Measurements from ENCODE around the gene GAST. TPM values are rescaled to one million over a fixed set of nuclear protein-coding genes. Genes with fewer than 3 reads are reported as not detected.

The GAST gene
- total and polyA plus RNA-seq, 2 of the 13 experiments (the other 11 are each of a cell fraction or from before 2014, with no cell fraction given): 0.32 to 0.42 TPM

- no peaks in the 10 kb centered on the region for H3K9me3 ChIP-seq (ENCODE audit: low read length)
- peak overlapping the region; percentile 52 for H3K9ac ChIP-seq (ENCODE audit: insufficient read depth, low read depth, low read length)
- DNase-seq (ENCODE audit: low spot score): no peak
- no peak overlapping the region for H3K27ac ChIP-seq (ENCODE audit: extremely low read length, insufficient read depth, low read length)
- in situ Hi-C loops (cut with HindIII; ENCODE audit: extremely low pct_ligation_motif_present, low pct_unique_long_range_greater_than_20kb): no loop called here
- BruUV-seq (replicated peaks): no TSS peak
- ATAC-seq: peak; percentile 12; the same call in 2 of the 3 replicates
- WGBS (ENCODE audit: low lambda C conversion rate): 7% methylated on average over 6 of the region's 6 CpGs
- intact Hi-C loops (cut with micrococcal nuclease; ENCODE audit: unreplicated experiment): no loop called here
- H3K4me1 ChIP-seq (ENCODE audit: insufficient read depth, low read length): peaks cover 50% of the 10 kb centered on the region
- CTCF ChIA-PET (ENCODE audit: low intra/inter-chr PET ratio, low total read pairs): no interaction called here
- no peaks in the 10 kb centered on the region for H3K36me3 ChIP-seq (replicated peaks in 1 of 2; ENCODE audit: control insufficient read depth in 1 of 2, insufficient read depth in 2 of 2, low read length in 2 of 2)
- peak overlapping the region; percentile 23 to 42 (median 42); a peak in 4 of 6 replicates for H3K4me3 ChIP-seq (replicated peaks in 1 of 3; ENCODE audit: insufficient read depth in 1 of 3, low read depth in 2 of 3, low read length in 3 of 3)
- peaks cover 2 to 8% of the 10 kb centered on the region in 2 experiments; a peak in 4 of 5 replicates for H3K27me3 ChIP-seq (ENCODE audit: control insufficient read depth in 1 of 2, insufficient read depth in 2 of 2, low read length in 2 of 2)
- POLR2A ChIA-PET: interaction anchor here (0.7 to 7.2 kb wide), 9 partner anchors 12 to 1128 kb away, joined by 3 to 443 read pairs (median 4); partner anchors contain the start of genes EIF1, JUP and KRT19
- H4K20me1 ChIP-seq (ENCODE audit: insufficient read depth, low read length): no peaks in the 10 kb centered on the region
- peak overlapping the region; percentile 73 for H3K4me2 ChIP-seq (ENCODE audit: low read depth, low read length)
- H2AFZ ChIP-seq (ENCODE audit: low read length): peak overlapping the region; percentile 51
- H3K79me2 ChIP-seq (ENCODE audit: insufficient read depth, low read length): no peaks in the 10 kb centered on the region
- FAIRE-seq: no peak
- TF ChIP-seq ATAD3A (CRISPR knock-in tag; IDR thresholded peaks at IDR 0.05) (no peak), ZNF121 (CRISPR knock-in tag; IDR thresholded peaks at IDR 0.05) (no peak), KDM1A (CRISPR knock-in tag; IDR thresholded peaks at IDR 0.05) (no peak), CBX1 (IDR thresholded peaks at IDR 0.05; ENCODE audit: low read depth) (no peak), ZNF180 (CRISPR knock-in tag; IDR thresholded peaks at IDR 0.05; ENCODE audit: borderline replicate concordance, low read depth) (no peak), SSRP1 (CRISPR knock-in tag; IDR thresholded peaks at IDR 0.05) (no peak), TP53 (CRISPR knock-in tag; conservative IDR thresholded peaks at IDR 0.05) (no peak), HOXA9 (CRISPR knock-in tag; IDR thresholded peaks at IDR 0.05; ENCODE audit: borderline replicate concordance) (no peak), RNF2 (conservative IDR thresholded peaks at IDR 0.05; ENCODE audit: low read depth) (no peak), SNAPC2 (CRISPR knock-in tag; IDR thresholded peaks at IDR 0.05) (peak; percentile 36), POLR2AphosphoS5 (IDR thresholded peaks at IDR 0.05; ENCODE audit: low read depth, low read length) (no peak), NR2F6 (IDR thresholded peaks at IDR 0.05) (no peak), NR2F6 (CRISPR knock-in tag; IDR thresholded peaks at IDR 0.05) (0 out of 2 replicates have a peak, but pooled peaks have one; percentile 11), SP1 (IDR thresholded peaks at IDR 0.05) (no peak), SP1 (CRISPR knock-in tag; IDR thresholded peaks at IDR 0.05) (no peak), TFAP4 (IDR thresholded peaks at IDR 0.05; ENCODE audit: borderline replicate concordance, low read depth) (no peak), STAG1 (CRISPR knock-in tag; IDR thresholded peaks at IDR 0.05) (peak; percentile 21; the same call in 1 of the 2 replicates), NAIF1 (CRISPR knock-in tag; IDR thresholded peaks at IDR 0.05; ENCODE audit: borderline replicate concordance) (no peak), MBD4 (IDR thresholded peaks at IDR 0.05; ENCODE audit: borderline replicate concordance, low read length) (no peak), YEATS4 (CRISPR knock-in tag; IDR thresholded peaks at IDR 0.05; ENCODE audit: borderline replicate concordance) (no peak), ZNF766 (CRISPR knock-in tag; IDR thresholded peaks at IDR 0.05; ENCODE audit: borderline replicate concordance) (no peak)
- TF ChIP-seq, protein P1, sequence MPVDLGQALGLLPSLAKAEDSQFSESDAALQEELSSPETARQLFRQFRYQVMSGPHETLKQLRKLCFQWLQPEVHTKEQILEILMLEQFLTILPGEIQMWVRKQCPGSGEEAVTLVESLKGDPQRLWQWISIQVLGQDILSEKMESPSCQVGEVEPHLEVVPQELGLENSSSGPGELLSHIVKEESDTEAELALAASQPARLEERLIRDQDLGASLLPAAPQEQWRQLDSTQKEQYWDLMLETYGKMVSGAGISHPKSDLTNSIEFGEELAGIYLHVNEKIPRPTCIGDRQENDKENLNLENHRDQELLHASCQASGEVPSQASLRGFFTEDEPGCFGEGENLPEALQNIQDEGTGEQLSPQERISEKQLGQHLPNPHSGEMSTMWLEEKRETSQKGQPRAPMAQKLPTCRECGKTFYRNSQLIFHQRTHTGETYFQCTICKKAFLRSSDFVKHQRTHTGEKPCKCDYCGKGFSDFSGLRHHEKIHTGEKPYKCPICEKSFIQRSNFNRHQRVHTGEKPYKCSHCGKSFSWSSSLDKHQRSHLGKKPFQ (CRISPR knock-in tag; IDR thresholded peaks at IDR 0.05; ENCODE audit: insufficient replicate concordance): no peak
- TF ChIP-seq, protein P2, sequence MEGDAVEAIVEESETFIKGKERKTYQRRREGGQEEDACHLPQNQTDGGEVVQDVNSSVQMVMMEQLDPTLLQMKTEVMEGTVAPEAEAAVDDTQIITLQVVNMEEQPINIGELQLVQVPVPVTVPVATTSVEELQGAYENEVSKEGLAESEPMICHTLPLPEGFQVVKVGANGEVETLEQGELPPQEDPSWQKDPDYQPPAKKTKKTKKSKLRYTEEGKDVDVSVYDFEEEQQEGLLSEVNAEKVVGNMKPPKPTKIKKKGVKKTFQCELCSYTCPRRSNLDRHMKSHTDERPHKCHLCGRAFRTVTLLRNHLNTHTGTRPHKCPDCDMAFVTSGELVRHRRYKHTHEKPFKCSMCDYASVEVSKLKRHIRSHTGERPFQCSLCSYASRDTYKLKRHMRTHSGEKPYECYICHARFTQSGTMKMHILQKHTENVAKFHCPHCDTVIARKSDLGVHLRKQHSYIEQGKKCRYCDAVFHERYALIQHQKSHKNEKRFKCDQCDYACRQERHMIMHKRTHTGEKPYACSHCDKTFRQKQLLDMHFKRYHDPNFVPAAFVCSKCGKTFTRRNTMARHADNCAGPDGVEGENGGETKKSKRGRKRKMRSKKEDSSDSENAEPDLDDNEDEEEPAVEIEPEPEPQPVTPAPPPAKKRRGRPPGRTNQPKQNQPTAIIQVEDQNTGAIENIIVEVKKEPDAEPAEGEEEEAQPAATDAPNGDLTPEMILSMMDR (CRISPR knock-in tag; IDR thresholded peaks at IDR 0.05): peak; percentile 54
Measured at GRCh38 chr17:41678907-41679739, 33.0 kb upstream of the GAST start.

All from HepG2 (cell line).